Stimulated activated CD8-positive, alpha-beta memory T cell treated with anti-CD3 and anti-CD28 coated beads, Interleukin-7, amount 100 ng/mL, for 24 hours (primary cell): ENCODE data around the gene SRI.
"Not testable (repeated sequence)": the region's sequence is repeated elsewhere in the genome, so short reads cannot be mapped to it uniquely, and the experiment has no call there.

Experiments used
- DNase-seq: peaks from one replicate; pipeline ENCODE4 v3.0.0-alpha.2; 2020; ENCODE audit warnings: low read depth

The SRI gene

GRCh38 chr7:88219781-88220747, at the start of gene SRI:
SRI (minus strand) TSS chr7:88220038; CDS start chr7:88220026, 12 bp downstream.
- peak; percentile 75 for DNase-seq

GRCh38 chr7:88269586-88269985, 49.7 kb upstream of the SRI start:
- no peak for DNase-seq

- DNase-seq, result no peak
Observed at GRCh38 chr7:88268858-88269257, 49.0 kb upstream of the SRI start.

- DNase-seq, result no peak
Observed at GRCh38 chr7:88268051-88268450, 48.2 kb upstream of the SRI start.

- no peak for DNase-seq
Observed at GRCh38 chr7:88267421-88267820, 47.6 kb upstream of the SRI start.

- DNase-seq, result not testable (repeated sequence)
Observed at GRCh38 chr7:88264987-88265386, 45.1 kb upstream of the SRI start.

GRCh38 chr7:88262562-88262961, 42.7 kb upstream of the SRI start:
- DNase-seq, result no peak

- no peak for DNase-seq
Observed at GRCh38 chr7:88260719-88261118, 40.9 kb upstream of the SRI start.

- DNase-seq, result no peak
Observed at GRCh38 chr7:88259656-88260380, 40.0 kb upstream of the SRI start.

- not testable (repeated sequence) for DNase-seq
Observed at GRCh38 chr7:88258296-88258695, 38.5 kb upstream of the SRI start.

GRCh38 chr7:88256906-88257305, 37.1 kb upstream of the SRI start:
- DNase-seq, result no peak

GRCh38 chr7:88254721-88255424, 35.0 kb upstream of the SRI start:
- DNase-seq, result no peak

- DNase-seq, result no peak
Observed at GRCh38 chr7:88253640-88254039, 33.8 kb upstream of the SRI start.

- no peak for DNase-seq
Observed at GRCh38 chr7:88244258-88244657, 24.4 kb upstream of the SRI start.

- DNase-seq, result no peak
Observed at GRCh38 chr7:88243345-88243909, 23.6 kb upstream of the SRI start.

- DNase-seq, result no peak
Observed at GRCh38 chr7:88239852-88240251, 20.0 kb upstream of the SRI start.

- DNase-seq, result no peak
Observed at GRCh38 chr7:88233828-88234227, 14.0 kb upstream of the SRI start.

GRCh38 chr7:88230646-88231045, 10.8 kb upstream of the SRI start:
- DNase-seq, result no peak

GRCh38 chr7:88229302-88229995, 9.6 kb upstream of the SRI start:
- no peak for DNase-seq

- no peak for DNase-seq
Observed at GRCh38 chr7:88226886-88227516, 7.2 kb upstream of the SRI start.

- DNase-seq, result no peak
Observed at GRCh38 chr7:88226201-88226600, 6.4 kb upstream of the SRI start.
